Sigmoid colon (tissue), 7 donors: ENCODE measurements around the gene ANKLE2. TPM values are rescaled to one million over a fixed set of nuclear protein-coding genes. Genes with fewer than 3 reads are reported as not detected.

Experiments used
- DNase-seq: peaks from one replicate; pipeline ENCODE4 v3.0.0-alpha.2; 2019
- H3K27ac ChIP-seq, 4 donors: fragments of 200-600 bp; sonication (generic); one replicate each; pipeline ENCODE4 v1.5.1; 2016 to 2019; ENCODE audit warnings: mild to moderate bottlenecking in 1 of 4
- H3K27me3 ChIP-seq, 3 donors: fragments of 200-600 bp; sonication (generic); one replicate each; pipeline ENCODE4 v1.5.1; 2019; ENCODE audit warnings: mild to moderate bottlenecking in 1 of 3
- H3K36me3 ChIP-seq, 4 donors: fragments of 200-600 bp; sonication (generic); one replicate each; pipeline ENCODE4 v1.5.1; 2016 to 2019
- H3K4me1 ChIP-seq, 4 donors: fragments of 200-600 bp; sonication (generic); one replicate each; pipeline ENCODE4 v1.5.1; 2017 to 2019
- H3K4me3 ChIP-seq, 4 donors: fragments of 200-600 bp; sonication (generic); one replicate each; pipeline ENCODE4 v1.5.1; 2017 to 2019; ENCODE audit warnings: mild to moderate bottlenecking in 2 of 4, moderate library complexity in 1 of 4
- H3K9me3 ChIP-seq, 4 donors: fragments of 200-600 bp in 3 of 4; sonication (generic) in 3 of 4; one replicate each; pipeline versions ENCODE4 v1.5.1 to v1.6.1; 2013 to 2019
- CTCF ChIP-seq, 4 experiments: fragments of 450-650 bp in 3 of 4; fragments of 200-600 bp in 1 of 4; IDR thresholded peaks; one replicate each; pipeline ENCODE4 v1.5.1; 2016 to 2019; ENCODE audit warnings: antibody characterized with exemption in 4 of 4, mild to moderate bottlenecking in 3 of 4, moderate library complexity in 2 of 4
- EP300 ChIP-seq, 4 donors: sonication (generic); formaldehyde crosslinking; IDR thresholded peaks; one replicate each; pipeline ENCODE4 v1.6.1; 2017; ENCODE audit warnings: antibody characterized with exemption in 4 of 4
- POLR2A ChIP-seq, 2 donors: fragments of 450-650 bp; IDR thresholded peaks; one replicate each; pipeline ENCODE4 v1.6.1; 2016; ENCODE audit warnings: antibody characterized with exemption in 2 of 2, mild to moderate bottlenecking in 2 of 2, moderate library complexity in 2 of 2
- POLR2AphosphoS5 ChIP-seq, 4 donors: sonication (generic); formaldehyde crosslinking; IDR thresholded peaks; one replicate each; pipeline ENCODE4 v1.6.1; 2017; ENCODE audit warnings: antibody characterized with exemption in 4 of 4
- WGBS, 2 donors: extraction: QIAGEN DNeasy Blood & Tissue Kit; methylation state at CpG; one replicate each; pipeline ENCODE4 v1.1.7; 2013; 5-methylcytosine and 5-hydroxymethylcytosine counted together
- intact Hi-C: fragments of 100-400 bp; cut with DNase I; formaldehyde crosslinking; loops from one replicate; pipeline ENCODE4 v1.15.1; 2023
- polyA plus RNA-seq, 3 donors: library from polyadenylated mRNA; stranded (reverse); fragments of 200-250 nt; gene quantifications; one replicate each; pipeline ENCODE4 v1.2.3, GENCODE V29; 2013
- total RNA-seq, 4 donors: library from RNA; depleted of rRNA; stranded (reverse); fragments of >200 nt; gene quantifications; one replicate each; pipeline ENCODE4 v1.1.0, GENCODE V29; 2016
- donor health status: healthy with polysubstance abuse.
- donor health status: Bipolar disorder and iron deficiency.
- donor health status: healthy.

The ANKLE2 gene
- total and polyA plus RNA-seq, 7 donors: 7.2 to 58.4 (median 35.9) TPM

- Histone ChIP-seq H3K27me3 (no peaks in the 10 kb centered on the region), H3K4me1 (no peaks in the 10 kb centered on the region), H3K9me3 (no peaks in the 10 kb centered on the region), H3K4me3 (no peak overlapping the region), H3K36me3 (peaks cover 24 to 87% (median 60%) of the 10 kb centered on the region in 4 donors), H3K27ac (no peak overlapping the region)
- DNase-seq: no peak
- no peak for TF ChIP-seq POLR2AphosphoS5 (IDR thresholded peaks at IDR 0.05)
- TF ChIP-seq EP300 (IDR thresholded peaks at IDR 0.05): no peak
- TF ChIP-seq POLR2A (IDR thresholded peaks at IDR 0.05): no peak
- no peak for TF ChIP-seq CTCF (IDR thresholded peaks at IDR 0.05)
- 93 to 97% methylated on average over 21 of the region's 21 CpGs for WGBS, 2 donors
- intact Hi-C loops: no loop called here
These were observed 24.6 kb upstream of the ANKLE2 start for GRCh38 chr12:132786192-132786591.

- WGBS, 2 donors: 81 to 88% methylated on average over 9 of the region's 9 CpGs
These were observed 22.9 kb upstream of the ANKLE2 start for GRCh38 chr12:132784580-132784979.

GRCh38 chr12:132783917-132784531, 22.4 kb upstream of the ANKLE2 start:
- 89 to 90% methylated on average over 22 of the region's 22 CpGs for WGBS, 2 donors
- no peaks in the 10 kb centered on the region for H3K9me3 ChIP-seq

More at GRCh38 chr12:132784580-132784979, 22.9 kb upstream of the ANKLE2 start:
- Histone ChIP-seq H3K9me3 (no peaks in the 10 kb centered on the region), H3K27ac (no peak overlapping the region), H3K27me3 (no peaks in the 10 kb centered on the region), H3K36me3 (peaks cover 23 to 93% (median 72%) of the 10 kb centered on the region in 4 donors), H3K4me3 (no peak overlapping the region), H3K4me1 (no peaks in the 10 kb centered on the region)
- no peak for DNase-seq
- TF ChIP-seq EP300 (IDR thresholded peaks at IDR 0.05): no peak
- no peak for TF ChIP-seq CTCF (IDR thresholded peaks at IDR 0.05)
- no peak for TF ChIP-seq POLR2A (IDR thresholded peaks at IDR 0.05)
- no peak for TF ChIP-seq POLR2AphosphoS5 (IDR thresholded peaks at IDR 0.05)
- intact Hi-C loops: no loop called here

GRCh38 chr12:132781938-132782337, 20.3 kb upstream of the ANKLE2 start:
- intact Hi-C loops: no loop called here

More at GRCh38 chr12:132783917-132784531, 22.4 kb upstream of the ANKLE2 start:
- intact Hi-C loops: no loop called here
- no peak for DNase-seq
- peaks cover 17 to 93% (median 71%) of the 10 kb centered on the region in 4 donors for H3K36me3 ChIP-seq
- TF ChIP-seq POLR2A (IDR thresholded peaks at IDR 0.05) (no peak), CTCF (IDR thresholded peaks at IDR 0.05) (no peak), POLR2AphosphoS5 (IDR thresholded peaks at IDR 0.05) (no peak), EP300 (IDR thresholded peaks at IDR 0.05) (no peak)
- no peaks in the 10 kb centered on the region for H3K27me3 ChIP-seq
- no peaks in the 10 kb centered on the region for H3K4me1 ChIP-seq
- no peak overlapping the region for H3K27ac ChIP-seq
- no peak overlapping the region for H3K4me3 ChIP-seq

GRCh38 chr12:132779781-132780353, 18.2 kb upstream of the ANKLE2 start:
- 97% methylated on average over 30 of the region's 30 CpGs for WGBS, 2 donors
- H3K27me3 ChIP-seq: no peaks in the 10 kb centered on the region
- no peak overlapping the region for H3K4me3 ChIP-seq
- intact Hi-C loops: no loop called here
- H3K4me1 ChIP-seq: peaks cover 0 to 20% (median 11%) of the 10 kb centered on the region in 4 donors
- TF ChIP-seq EP300 (IDR thresholded peaks at IDR 0.05) (no peak), POLR2AphosphoS5 (IDR thresholded peaks at IDR 0.05) (no peak), CTCF (IDR thresholded peaks at IDR 0.05) (no peak), POLR2A (IDR thresholded peaks at IDR 0.05) (no peak)
- no peak overlapping the region for H3K27ac ChIP-seq
- H3K9me3 ChIP-seq: no peaks in the 10 kb centered on the region
- no peak for DNase-seq
- H3K36me3 ChIP-seq: peaks cover 21 to 100% (median 66%) of the 10 kb centered on the region in 4 donors

More at GRCh38 chr12:132781938-132782337, 20.3 kb upstream of the ANKLE2 start:
- H3K4me3 ChIP-seq: no peak overlapping the region
- H3K27ac ChIP-seq: no peak overlapping the region
- 96% methylated on average over 12 of the region's 12 CpGs for WGBS, 2 donors
- H3K36me3 ChIP-seq: peaks cover 20 to 100% (median 68%) of the 10 kb centered on the region in 4 donors
- H3K27me3 ChIP-seq: no peaks in the 10 kb centered on the region
- TF ChIP-seq POLR2AphosphoS5 (IDR thresholded peaks at IDR 0.05): no peak
- H3K4me1 ChIP-seq: peaks cover 0 to 9% (median 6%) of the 10 kb centered on the region in 4 donors
- no peaks in the 10 kb centered on the region for H3K9me3 ChIP-seq
- no peak for DNase-seq
